HepG2 (cell line): ENCODE results near the gene LTK. TPM values are rescaled to one million over a fixed set of nuclear protein-coding genes. Genes with fewer than 3 reads are reported as not detected.

Experiments
- ATF5 ChIP-seq: sonication (generic); formaldehyde crosslinking; IDR thresholded peaks from 2 replicates; pipeline ENCODE4 v1.4.0; 2020; ENCODE audit warnings: mild to moderate bottlenecking, low read depth, missing genetic modification reagents
- DZIP1 ChIP-seq: sonication (generic); formaldehyde crosslinking; IDR thresholded peaks from 2 replicates; pipeline ENCODE4 v1.5.0; 2020; ENCODE audit warnings: mild to moderate bottlenecking, missing genetic modification reagents
- EED ChIP-seq: sonication (generic); formaldehyde crosslinking; IDR thresholded peaks from 2 replicates; pipeline ENCODE4 v1.5.0; 2020; ENCODE audit warnings: mild to moderate bottlenecking, missing genetic modification reagents
- HOXD1 ChIP-seq: sonication (generic); formaldehyde crosslinking; IDR thresholded peaks from 2 replicates; pipeline ENCODE4 v1.5.0; 2020; ENCODE audit warnings: missing genetic modification reagents
- LCORL ChIP-seq, 2 experiments: fragments of 450-650 bp in 1 of 2; sonication (generic) in 1 of 2; formaldehyde crosslinking in 1 of 2; IDR thresholded peaks; 2 replicates each; pipeline versions ENCODE4 v1.5.0 to v1.6.1; 2017 to 2020; ENCODE audit warnings: antibody characterized with exemption in 1 of 2, missing genetic modification reagents in 1 of 2
- NFKB2 ChIP-seq: sonication (generic); formaldehyde crosslinking; IDR thresholded peaks from 2 replicates; pipeline ENCODE4 v1.4.0; 2020; ENCODE audit warnings: missing genetic modification reagents, borderline replicate concordance
- RXRB ChIP-seq: IDR thresholded peaks from 2 replicates; pipeline ENCODE4 v1.6.1; 2016; ENCODE audit warnings: borderline replicate concordance, missing genetic modification reagents, missing compliant biosample characterization
- ZKSCAN8 ChIP-seq: IDR thresholded peaks from 2 replicates; pipeline ENCODE4 v1.6.1; 2016; ENCODE audit warnings: borderline replicate concordance, missing genetic modification reagents, missing compliant biosample characterization
- ZNF407 ChIP-seq: sonication (generic); formaldehyde crosslinking; IDR thresholded peaks from one replicate; pipeline ENCODE4 v1.5.1; 2020; ENCODE audit warnings: mild to moderate bottlenecking, missing genetic modification reagents; ENCODE audit errors: not compliant biosample characterization
- ZNF501 ChIP-seq: sonication (generic); formaldehyde crosslinking; IDR thresholded peaks from 2 replicates; pipeline ENCODE4 v1.5.1; 2020; ENCODE audit warnings: mild to moderate bottlenecking, moderate library complexity, missing genetic modification reagents
- ZNF569 ChIP-seq: sonication (generic); formaldehyde crosslinking; IDR thresholded peaks from 2 replicates; pipeline ENCODE4 v1.5.0; 2020; ENCODE audit warnings: mild to moderate bottlenecking, missing genetic modification reagents, moderate library complexity, borderline replicate concordance
- ZNF639 ChIP-seq: conservative IDR thresholded peaks from 2 replicates; pipeline ENCODE4 v1.6.1; 2018; ENCODE audit warnings: missing genetic modification reagents
- polyA plus RNA-seq, 8 experiments: library from polyadenylated mRNA; depleted of rRNA in 3 of 8; stranded (reverse) in 7 of 8; unstranded in 1 of 8; fragments of >200 nt; fragmentation: Illumina TruSeq in 4 of 8; extraction: Trizol in 4 of 8; gene quantifications; 2 replicates each; pipeline versions ENCODE4 v1.2.1 to v1.2.3, GENCODE V29; 2011 to 2016; ENCODE audit warnings: low read depth in 4 of 8, missing spikeins in 1 of 8, mixed read lengths in 1 of 8; ENCODE audit not compliant: insufficient read depth in 1 of 8
- total RNA-seq, 5 experiments: library from RNA; depleted of rRNA; stranded (reverse); fragments of >200 nt; fragmentation: Illumina TruSeq; extraction: Trizol; gene quantifications; 2 replicates each; pipeline ENCODE4 v1.2.3, GENCODE V29; 2016; ENCODE audit warnings: low read depth in 1 of 5

The LTK gene
- total and polyA plus RNA-seq, 2 of the 13 experiments (the other 11 are each of a cell fraction or from before 2014, with no cell fraction given) = 0.01 TPM; not detected in 1

GRCh38 chr15:41494190-41494921, 19.3 kb downstream of the LTK start (continued):
- TF ChIP-seq ZNF407 = peak; percentile 6
- no peak for TF ChIP-seq ZNF569 (CRISPR knock-in tag)
- no peak for TF ChIP-seq ZNF639 (CRISPR knock-in tag)
- peak; percentile 17; the same call in 1 of the 2 replicates for TF ChIP-seq ZNF501 (CRISPR knock-in tag)
- no peak for TF ChIP-seq LCORL (IDR thresholded peaks at IDR 0.05)
- TF ChIP-seq LCORL (CRISPR knock-in tag; IDR thresholded peaks at IDR 0.05) = 0 out of 2 replicates have a peak, but pooled peaks have one; percentile 53
- peak; percentile 28; the same call in 1 of the 2 replicates for TF ChIP-seq RXRB (CRISPR knock-in tag)
- TF ChIP-seq DZIP1 (CRISPR knock-in tag) = no peak
- TF ChIP-seq ZKSCAN8 = no peak
- TF ChIP-seq EED (CRISPR knock-in tag) = no peak
- peak; percentile 63; the same call in 1 of the 2 replicates for TF ChIP-seq HOXD1 (CRISPR knock-in tag)
- TF ChIP-seq NFKB2 = no peak; the same call in 1 of the 2 replicates
- no peak for TF ChIP-seq ATF5
